Measurements from ENCODE around the gene IFI16.
"Not testable (repeated sequence)": the region's sequence is repeated elsewhere in the genome, so short reads cannot be mapped to it uniquely, and the experiment has no call there.

Gene IFI16

GRCh38 chr1:159009287-159009686 is 420 bp upstream of the IFI16 start:
- DNase-seq, result no peak

GRCh38 chr1:159010391-159010790 is 684 bp downstream of the IFI16 start:
- no peak for DNase-seq

- not testable (repeated sequence) for DNase-seq
Measured at GRCh38 chr1:159011001-159011400, 1.3 kb downstream of the IFI16 start.

- no peak for DNase-seq
Measured at GRCh38 chr1:159011751-159012150, 2.0 kb downstream of the IFI16 start.

GRCh38 chr1:159012495-159012894 is 2.8 kb downstream of the IFI16 start:
- DNase-seq, result no peak

GRCh38 chr1:159014003-159014571 is 4.4 kb downstream of the IFI16 start:
- DNase-seq, result no peak

- no peak for DNase-seq
Measured at GRCh38 chr1:159014851-159015250, 5.1 kb downstream of the IFI16 start.

GRCh38 chr1:159015440-159015909 is 5.8 kb downstream of the IFI16 start:
- peak; percentile 71 for DNase-seq

GRCh38 chr1:159023723-159024122 is 14.0 kb downstream of the IFI16 start:
- DNase-seq, result no peak

- DNase-seq, result no peak
Measured at GRCh38 chr1:159025043-159025442, 15.3 kb downstream of the IFI16 start.

GRCh38 chr1:159026841-159027240 is 17.1 kb downstream of the IFI16 start:
- not testable (repeated sequence) for DNase-seq

GRCh38 chr1:159030311-159030710 is 20.6 kb downstream of the IFI16 start:
- DNase-seq, result no peak

- no peak for DNase-seq
Measured at GRCh38 chr1:159030877-159031447, 21.3 kb downstream of the IFI16 start.

- DNase-seq, result no peak
Measured at GRCh38 chr1:159040206-159040605, 30.5 kb downstream of the IFI16 start.

- DNase-seq, result no peak
Measured at GRCh38 chr1:159040893-159041724, 31.4 kb downstream of the IFI16 start.

- not testable (repeated sequence) for DNase-seq
Measured at GRCh38 chr1:159046486-159046885, 36.8 kb downstream of the IFI16 start.

GRCh38 chr1:159051436-159051835 is 41.7 kb downstream of the IFI16 start:
- no peak for DNase-seq

GRCh38 chr1:159054427-159054826 is 44.7 kb downstream of the IFI16 start:
- DNase-seq, result no peak

- no peak for DNase-seq
Measured at GRCh38 chr1:159055181-159055641, 45.5 kb downstream of the IFI16 start.

GRCh38 chr1:159056069-159056698 is 46.5 kb downstream of the IFI16 start:
- no peak for DNase-seq

GRCh38 chr1:159058751-159059150 is 49.0 kb downstream of the IFI16 start:
- no peak for DNase-seq

GRCh38 chr1:159065106-159065505 is 55.4 kb downstream of the IFI16 start:
- DNase-seq, result no peak

- no peak for DNase-seq
Measured at GRCh38 chr1:159066108-159066507, 56.4 kb downstream of the IFI16 start.
